NCI-H1092 (cell line): ENCODE measurements around the gene VANGL2.

ENCODE experiments used
- DNase-seq: peaks from one replicate; lab custom pipeline; 2025; lab: John Stamatoyannopoulos, UW

VANGL2 gene

GRCh38 chr1:160400223-160400645, at the start of gene VANGL2:
Gene VANGL2, plus strand, starts transcription at chr1:160400564. Its CDS starts 15,274 bp downstream, at chr1:160415838.
- peak; percentile 71 for DNase-seq

- DNase-seq = no peak
Measured at GRCh38 chr1:160351629-160352028, 48.7 kb upstream of the VANGL2 start.

GRCh38 chr1:160352555-160352954, 47.8 kb upstream of the VANGL2 start:
- DNase-seq = no peak

GRCh38 chr1:160353223-160353622, 47.1 kb upstream of the VANGL2 start:
- no peak for DNase-seq

- DNase-seq = no peak
Measured at GRCh38 chr1:160354388-160354985, 45.9 kb upstream of the VANGL2 start.

- DNase-seq = no peak
Measured at GRCh38 chr1:160357286-160358002, 42.9 kb upstream of the VANGL2 start.

- no peak for DNase-seq
Measured at GRCh38 chr1:160358073-160358472, 42.3 kb upstream of the VANGL2 start.

GRCh38 chr1:160359559-160360226, 40.7 kb upstream of the VANGL2 start:
- DNase-seq = no peak

- no peak for DNase-seq
Measured at GRCh38 chr1:160360227-160360695, 40.1 kb upstream of the VANGL2 start.

GRCh38 chr1:160361199-160361598, 39.2 kb upstream of the VANGL2 start:
- no peak for DNase-seq

- no peak for DNase-seq
Measured at GRCh38 chr1:160361814-160362167, 38.6 kb upstream of the VANGL2 start.

GRCh38 chr1:160362168-160362957, 38.0 kb upstream of the VANGL2 start:
- no peak for DNase-seq

- no peak for DNase-seq
Measured at GRCh38 chr1:160363010-160363409, 37.4 kb upstream of the VANGL2 start.

- DNase-seq = no peak
Measured at GRCh38 chr1:160363951-160364735, 36.2 kb upstream of the VANGL2 start.

GRCh38 chr1:160365325-160365724, 35.0 kb upstream of the VANGL2 start:
- DNase-seq = no peak

- no peak for DNase-seq
Measured at GRCh38 chr1:160366731-160367515, 33.4 kb upstream of the VANGL2 start, which contains the start of gene NHLH1. Gene NHLH1, plus strand, starts transcription at chr1:160367071. Its CDS starts 3,661 bp downstream, at chr1:160370732.

- DNase-seq = no peak
Measured at GRCh38 chr1:160367516-160367900, 32.9 kb upstream of the VANGL2 start.

- no peak for DNase-seq
Measured at GRCh38 chr1:160367934-160368923, 32.1 kb upstream of the VANGL2 start.

- no peak for DNase-seq
Measured at GRCh38 chr1:160369087-160369486, 31.3 kb upstream of the VANGL2 start.
